Activated naive CD4-positive, alpha-beta T cell treated with Interleukin-2 at 50 U/mL for 16 hours (primary cell): ENCODE measurements around the gene CDYL2.

ENCODE experiments used
- DNase-seq: peaks from one replicate; pipeline ENCODE4 v3.0.0-alpha.2; 2020

CDYL2 gene

GRCh38 chr16:80586476-80586875 lies 217.9 kb downstream of the CDYL2 start:
- no peak for DNase-seq

DNA sequence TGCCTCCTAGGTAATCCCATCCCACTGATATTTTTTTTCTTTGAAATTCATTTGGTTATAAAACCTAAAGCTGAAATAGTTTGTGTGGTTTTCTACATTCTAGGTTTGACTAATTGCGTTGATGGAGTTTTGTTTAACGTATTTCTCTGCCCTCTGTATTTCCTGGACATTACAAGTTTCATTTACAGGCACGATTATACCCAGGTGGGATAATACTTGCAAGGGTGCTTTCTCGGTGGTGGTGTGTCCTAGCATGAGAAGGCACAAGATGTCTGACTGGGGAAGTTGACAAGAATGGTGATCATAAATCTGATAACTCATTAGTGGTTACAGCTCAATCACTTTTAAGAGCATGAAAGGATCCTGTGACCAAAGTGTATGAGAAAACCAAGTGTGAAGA lies 218.6 kb downstream of the CDYL2 start:
- no peak for DNase-seq

DNA sequence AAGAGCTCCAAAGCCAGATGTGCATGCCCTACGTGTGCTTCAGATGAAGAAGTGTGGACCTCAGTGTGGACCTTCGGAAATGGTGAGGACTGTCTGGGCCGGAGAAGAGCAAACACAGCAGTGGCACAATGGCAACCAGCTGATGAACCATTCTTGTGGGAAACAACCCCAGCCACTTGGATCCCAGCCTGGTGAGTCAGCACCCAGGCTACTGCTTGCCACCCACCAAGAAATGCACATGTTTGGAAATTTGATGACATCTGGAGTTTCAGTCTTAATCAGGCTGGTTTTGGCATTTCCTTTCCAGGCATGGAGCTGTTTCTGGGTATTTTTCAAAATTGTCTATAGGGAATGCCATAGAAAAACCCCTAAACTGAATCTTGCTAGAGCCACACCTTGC lies 220.9 kb downstream of the CDYL2 start:
- peak; percentile 62 for DNase-seq

- DNase-seq, result peak; percentile 70
Measured at GRCh38 chr16:80580109-80580832, 224.1 kb downstream of the CDYL2 start.

DNA sequence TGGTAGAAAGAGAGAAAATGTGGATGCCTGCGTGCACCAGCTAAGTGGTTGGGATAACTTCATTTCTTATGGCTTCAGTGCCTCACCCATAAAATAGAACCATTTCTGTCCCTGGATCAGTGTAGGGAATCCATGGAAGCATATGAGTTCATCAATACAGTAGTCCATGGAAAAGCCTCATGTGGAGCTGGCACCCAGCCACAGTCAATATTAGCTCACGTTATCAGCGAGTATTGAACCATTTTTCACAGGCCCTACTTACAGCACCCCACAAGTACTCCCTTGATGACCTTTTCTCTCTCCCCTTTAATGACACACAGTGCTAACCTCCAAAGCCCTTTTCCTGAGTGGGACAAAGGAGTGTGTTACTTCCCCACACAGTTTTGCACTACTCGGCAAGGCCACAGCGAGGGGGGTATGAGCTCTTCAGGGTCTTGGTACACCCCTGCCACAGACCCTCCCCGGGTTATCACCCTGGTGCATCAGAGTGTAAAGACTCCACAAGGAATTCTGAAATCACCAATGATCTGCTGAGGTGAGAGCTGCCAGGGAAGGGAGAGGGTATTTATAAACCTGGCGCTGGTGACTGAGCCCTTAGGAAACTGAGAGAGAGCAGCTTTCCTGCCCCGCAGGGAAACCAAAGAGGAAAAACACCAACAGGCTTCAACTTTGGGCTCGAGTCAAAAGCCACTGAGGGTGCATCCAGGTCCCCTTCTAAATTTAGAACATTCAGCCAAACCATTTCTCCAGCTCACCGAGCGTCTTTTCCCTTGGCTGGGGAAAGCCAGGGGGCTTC lies 226.7 kb downstream of the CDYL2 start:
- DNase-seq, result no peak

- no peak for DNase-seq
Measured at GRCh38 chr16:80576343-80576912, 228.0 kb downstream of the CDYL2 start.

GRCh38 chr16:80573700-80574120 lies 230.7 kb downstream of the CDYL2 start:
- DNase-seq, result no peak

GRCh38 chr16:80570106-80570478 lies 234.3 kb downstream of the CDYL2 start:
- no peak for DNase-seq

- DNase-seq, result peak; percentile 82
Measured at GRCh38 chr16:80569440-80570105, 234.8 kb downstream of the CDYL2 start.

GRCh38 chr16:80564394-80564793 lies 240.0 kb downstream of the CDYL2 start:
- DNase-seq, result no peak

DNA sequence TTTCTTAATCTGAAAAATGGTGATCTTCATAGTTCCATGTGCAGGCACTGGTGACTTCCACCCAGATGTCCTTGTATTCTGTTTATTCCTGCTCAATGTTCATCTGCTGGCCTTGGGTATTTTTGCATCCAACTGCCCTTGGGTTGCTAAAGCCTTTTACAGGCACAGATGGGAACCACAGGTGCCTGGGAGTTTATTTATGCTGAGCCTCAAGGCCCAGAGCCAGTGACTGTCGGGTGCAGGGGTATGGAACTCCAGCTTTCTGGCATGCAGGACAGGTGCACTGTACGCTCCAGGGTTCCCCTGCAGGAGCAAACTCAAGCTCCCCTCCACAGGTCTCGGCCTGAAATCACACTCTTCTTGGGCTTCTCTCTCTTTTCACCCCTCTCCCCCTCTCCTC lies 241.3 kb downstream of the CDYL2 start:
- DNase-seq, result no peak

GRCh38 chr16:80559369-80559768 lies 245.0 kb downstream of the CDYL2 start:
- no peak for DNase-seq

DNA sequence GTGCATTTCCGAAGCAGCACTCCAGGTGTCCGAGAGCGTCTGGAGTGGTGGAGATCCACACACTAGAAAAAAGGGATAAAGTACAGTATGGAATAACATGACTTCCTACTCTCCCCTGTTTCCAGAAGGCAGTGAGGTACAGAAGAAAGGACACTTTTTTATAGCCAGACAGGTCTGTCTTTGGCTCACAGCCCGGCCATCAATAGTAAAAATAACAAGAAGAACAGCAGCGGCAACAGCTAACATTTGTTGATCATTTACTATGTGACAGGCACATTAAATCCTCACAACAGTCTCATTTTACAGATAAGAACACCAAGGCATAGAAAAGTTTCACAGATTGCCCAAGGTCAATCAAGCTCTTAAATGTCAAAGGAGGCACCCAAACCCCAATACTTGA lies 247.4 kb downstream of the CDYL2 start:
- DNase-seq, result no peak

GRCh38 chr16:80556481-80556880 lies 247.9 kb downstream of the CDYL2 start:
- no peak for DNase-seq

DNA sequence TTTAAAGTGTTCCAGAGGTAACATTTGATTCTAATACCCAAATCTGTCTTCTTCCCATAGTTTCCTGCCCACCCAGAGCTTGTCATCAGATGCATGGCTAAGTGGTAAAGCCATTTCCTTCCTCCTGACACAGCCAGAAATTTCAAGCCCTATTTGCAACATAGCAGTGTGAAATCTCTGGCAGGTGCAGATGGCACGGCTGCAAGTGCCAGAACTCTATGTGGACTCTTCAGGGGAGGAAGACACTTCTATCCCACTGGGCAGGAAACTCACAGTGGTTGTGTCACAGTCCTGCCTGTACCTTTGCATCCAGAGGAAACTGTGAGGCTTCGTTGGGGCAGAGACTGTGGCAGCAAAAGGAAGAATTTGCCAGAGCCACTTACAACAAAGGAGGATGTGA lies 250.4 kb downstream of the CDYL2 start:
- DNase-seq, result no peak

GRCh38 chr16:80552277-80552676 lies 252.1 kb downstream of the CDYL2 start:
- DNase-seq, result no peak
